T-helper 1 cell treated with Interleukin-12 subunit alpha and Interleukin-12 subunit beta and Interleukin-4 antibody, amounts not matched to agents 30 μg/mL and 1 μg/mL, for 36 hours (primary cell): Measurements from ENCODE around the gene CUBN.

Experiments
- H3K27ac Mint-ChIP-seq: one replicate; pipeline ENCODE4 v1.8.0; 2021; ENCODE audit warnings: mild to moderate bottlenecking, mixed read lengths
- H3K27me3 Mint-ChIP-seq: one replicate; pipeline ENCODE4 v1.8.0; 2021; ENCODE audit warnings: low read depth, mixed read lengths
- H3K36me3 Mint-ChIP-seq: one replicate; pipeline ENCODE4 v1.8.0; 2021; ENCODE audit warnings: low read depth, mixed read lengths
- H3K4me1 Mint-ChIP-seq: one replicate; pipeline ENCODE4 v1.8.0; 2021; ENCODE audit warnings: low read depth, mixed read lengths
- H3K4me3 Mint-ChIP-seq: one replicate; pipeline ENCODE4 v1.8.0; 2021; ENCODE audit warnings: mild to moderate bottlenecking, moderate library complexity, mixed read lengths
- H3K9me3 Mint-ChIP-seq: one replicate; pipeline ENCODE4 v1.8.0; 2021; ENCODE audit warnings: mixed read lengths

The CUBN gene

DNA sequence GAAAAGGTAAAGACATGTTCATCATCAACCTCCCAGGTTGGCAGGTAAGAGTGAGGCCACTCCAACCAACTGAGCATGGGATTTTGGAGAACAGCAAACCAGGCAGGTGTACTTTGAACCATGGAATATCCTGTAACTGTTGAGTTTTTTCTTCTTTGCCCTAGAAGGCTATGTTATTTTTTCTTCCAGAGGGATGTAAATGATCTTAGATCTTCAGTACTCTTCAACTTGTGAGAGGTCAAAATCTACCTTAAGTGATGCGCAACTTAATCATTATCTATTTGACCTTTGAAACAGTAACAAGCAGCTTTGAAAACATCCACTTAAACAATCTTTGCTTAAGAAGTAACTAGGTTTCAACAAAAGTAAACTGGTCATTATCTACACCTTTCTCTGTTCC is at the start of gene CUBN:
TSS of gene CUBN (minus strand) at position 71 of the 400 bp plus-strand sequence. CDS start at position 25, 46 bp downstream.
- no peaks in the 10 kb centered on the region for H3K9me3 Mint-ChIP-seq
- H3K36me3 Mint-ChIP-seq, result no peaks in the 10 kb centered on the region
- H3K27me3 Mint-ChIP-seq, result peaks cover 24% of the 10 kb centered on the region
- H3K4me3 Mint-ChIP-seq, result no peak within 1 kb of the TSS
- peaks cover 6% of the 10 kb centered on the region for H3K4me1 Mint-ChIP-seq
- no peak within 1 kb of the TSS for H3K27ac Mint-ChIP-seq

GRCh38 chr10:17179002-17179401 is 49.4 kb upstream of the CUBN start:
- H3K4me3 Mint-ChIP-seq, result no peak overlapping the region
- peaks cover 6% of the 10 kb centered on the region for H3K4me1 Mint-ChIP-seq
- H3K9me3 Mint-ChIP-seq, result no peaks in the 10 kb centered on the region
- H3K27me3 Mint-ChIP-seq, result no peaks in the 10 kb centered on the region
- H3K36me3 Mint-ChIP-seq, result peaks cover 1% of the 10 kb centered on the region
- no peak overlapping the region for H3K27ac Mint-ChIP-seq

DNA sequence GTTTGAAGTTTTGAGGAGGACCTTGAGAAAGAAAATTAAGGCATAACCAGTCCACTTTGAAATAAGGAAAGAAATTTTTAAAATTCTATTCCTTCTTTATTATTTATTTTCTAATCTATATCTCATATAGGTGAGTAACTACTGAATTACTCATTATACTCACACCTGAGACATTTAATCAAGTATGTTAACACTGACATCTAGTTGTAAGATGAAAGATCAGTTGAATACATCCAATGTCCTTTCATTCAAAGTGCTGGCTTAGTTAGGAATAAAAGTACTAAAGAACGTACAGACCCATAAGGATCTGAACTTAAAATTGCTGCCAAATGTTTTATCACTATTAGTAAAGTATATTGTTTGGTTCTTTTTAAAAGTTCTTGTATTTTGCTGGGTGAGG is 48.4 kb upstream of the CUBN start:
- H3K4me3 Mint-ChIP-seq, result no peak overlapping the region
- no peaks in the 10 kb centered on the region for H3K9me3 Mint-ChIP-seq
- H3K36me3 Mint-ChIP-seq, result peaks cover 1% of the 10 kb centered on the region
- H3K27me3 Mint-ChIP-seq, result no peaks in the 10 kb centered on the region
- H3K4me1 Mint-ChIP-seq, result peaks cover 6% of the 10 kb centered on the region
- H3K27ac Mint-ChIP-seq, result no peak overlapping the region

- no peak overlapping the region for H3K27ac Mint-ChIP-seq
- H3K9me3 Mint-ChIP-seq, result no peaks in the 10 kb centered on the region
- H3K4me1 Mint-ChIP-seq, result peaks cover 6% of the 10 kb centered on the region
- H3K36me3 Mint-ChIP-seq, result peaks cover 1% of the 10 kb centered on the region
- no peaks in the 10 kb centered on the region for H3K27me3 Mint-ChIP-seq
- no peak overlapping the region for H3K4me3 Mint-ChIP-seq
These were observed 47.4 kb upstream of the CUBN start for GRCh38 chr10:17177014-17177413.

DNA sequence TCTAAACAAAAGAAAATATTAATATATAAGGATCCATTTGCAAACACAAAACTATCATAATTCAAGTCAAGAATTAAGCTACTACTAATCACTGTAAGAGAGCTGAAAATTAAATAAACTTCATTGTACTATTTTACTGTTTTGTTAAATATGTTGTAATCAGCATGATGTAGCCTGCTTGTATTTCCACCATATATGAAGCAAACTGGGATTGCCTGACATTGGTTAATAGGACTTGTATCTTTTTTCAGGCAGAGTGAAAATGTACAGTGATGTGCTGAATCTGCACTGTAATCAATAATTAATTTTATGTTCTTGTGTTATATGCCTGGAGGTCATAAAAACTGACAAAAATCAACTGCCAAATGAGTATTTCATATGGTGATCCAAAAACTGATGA is 46.5 kb upstream of the CUBN start:
- H3K4me1 Mint-ChIP-seq, result peaks cover 6% of the 10 kb centered on the region
- H3K36me3 Mint-ChIP-seq, result peaks cover 3% of the 10 kb centered on the region
- H3K9me3 Mint-ChIP-seq, result no peaks in the 10 kb centered on the region
- no peak overlapping the region for H3K27ac Mint-ChIP-seq
- H3K4me3 Mint-ChIP-seq, result no peak overlapping the region
- H3K27me3 Mint-ChIP-seq, result no peaks in the 10 kb centered on the region

- Mint-ChIP-seq H3K27ac (no peak overlapping the region), H3K4me1 (peaks cover 6% of the 10 kb centered on the region), H3K27me3 (no peaks in the 10 kb centered on the region), H3K4me3 (no peak overlapping the region), H3K9me3 (no peaks in the 10 kb centered on the region), H3K36me3 (peaks cover 3% of the 10 kb centered on the region)
These were observed 45.9 kb upstream of the CUBN start for GRCh38 chr10:17175551-17175950.

GRCh38 chr10:17174626-17175025 is 45.0 kb upstream of the CUBN start:
- Mint-ChIP-seq H3K36me3 (peaks cover 3% of the 10 kb centered on the region), H3K27me3 (no peaks in the 10 kb centered on the region), H3K4me3 (no peak overlapping the region), H3K9me3 (no peaks in the 10 kb centered on the region), H3K4me1 (peaks cover 6% of the 10 kb centered on the region), H3K27ac (no peak overlapping the region)

DNA sequence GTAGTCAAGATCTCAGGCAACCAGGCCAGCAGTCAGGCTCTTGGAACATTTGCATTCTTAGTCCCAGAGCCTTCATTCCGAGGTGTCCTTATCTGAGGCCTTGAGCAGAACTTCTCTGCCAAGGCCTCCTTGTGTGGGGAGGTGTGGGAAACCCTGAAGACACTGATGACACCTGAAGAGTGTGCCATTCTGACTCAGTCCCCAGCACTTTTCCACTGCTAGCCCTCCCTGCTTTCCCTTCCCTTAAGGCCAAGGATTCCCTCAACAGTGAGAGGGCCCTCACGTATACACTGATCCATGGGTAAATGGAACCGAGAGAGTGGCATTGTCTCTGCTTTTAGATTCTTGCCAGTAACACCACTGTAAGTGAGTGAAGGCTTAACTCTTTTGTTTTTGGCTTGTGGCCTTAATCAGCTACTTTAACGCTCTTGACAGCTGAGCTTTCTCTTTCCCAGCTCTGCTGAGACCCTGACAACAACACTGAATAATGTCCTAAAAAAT is 41.6 kb upstream of the CUBN start:
- no peak overlapping the region for H3K27ac Mint-ChIP-seq
- H3K4me1 Mint-ChIP-seq, result peaks cover 5% of the 10 kb centered on the region
- no peak overlapping the region for H3K4me3 Mint-ChIP-seq

DNA sequence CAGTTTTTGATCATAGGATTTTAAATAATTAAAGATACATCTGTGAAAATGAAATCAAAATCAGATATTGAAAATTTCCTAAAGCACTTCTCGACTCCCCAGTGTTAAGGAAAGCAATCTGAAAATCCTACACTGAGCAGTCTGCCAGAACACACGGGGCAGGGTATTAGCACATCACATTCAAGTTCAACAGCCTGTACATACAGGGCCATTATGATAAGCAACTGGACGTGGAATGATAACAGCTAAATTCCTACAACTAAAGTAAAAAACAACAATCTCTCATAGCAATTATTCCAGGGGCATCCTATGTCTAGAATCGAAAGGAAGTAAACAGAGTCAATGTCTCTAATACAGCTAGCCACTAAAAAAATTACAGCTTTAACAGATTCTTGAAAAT is 40.2 kb upstream of the CUBN start:
- Mint-ChIP-seq H3K27ac (no peak overlapping the region), H3K36me3 (peaks cover 2% of the 10 kb centered on the region), H3K27me3 (no peaks in the 10 kb centered on the region), H3K4me3 (no peak overlapping the region), H3K4me1 (no peaks in the 10 kb centered on the region), H3K9me3 (peaks cover under 1% of the 10 kb centered on the region)

More for the DNA sequence above, 41.6 kb upstream of the CUBN start:
- peaks cover 2% of the 10 kb centered on the region for H3K36me3 Mint-ChIP-seq
- no peaks in the 10 kb centered on the region for H3K27me3 Mint-ChIP-seq
- no peaks in the 10 kb centered on the region for H3K9me3 Mint-ChIP-seq

DNA sequence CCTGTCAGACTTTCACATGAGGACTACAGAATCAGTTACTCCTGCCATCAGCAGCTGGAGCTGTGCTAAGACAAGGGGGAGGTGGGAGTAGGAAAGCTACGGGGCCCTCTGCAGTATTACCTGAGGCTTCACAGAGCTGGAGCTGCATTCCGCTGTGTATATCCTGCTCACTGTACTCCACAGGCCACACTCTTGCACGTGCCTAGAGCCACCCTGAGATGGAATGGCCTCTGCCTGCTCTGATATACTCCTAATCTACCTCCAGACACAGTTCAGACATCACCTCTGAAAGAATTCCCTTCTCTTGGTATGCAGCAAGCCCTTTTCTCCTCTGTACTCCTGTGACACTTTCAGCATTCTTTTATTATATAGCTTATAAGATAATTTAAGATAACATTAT is 37.1 kb upstream of the CUBN start:
- no peak overlapping the region for H3K4me3 Mint-ChIP-seq

GRCh38 chr10:17162828-17163227 is 33.2 kb upstream of the CUBN start:
- Mint-ChIP-seq H3K27ac (no peak overlapping the region), H3K27me3 (no peaks in the 10 kb centered on the region), H3K4me3 (no peak overlapping the region), H3K36me3 (peaks cover 3% of the 10 kb centered on the region), H3K9me3 (peaks cover 5% of the 10 kb centered on the region), H3K4me1 (no peaks in the 10 kb centered on the region)

More for the DNA sequence above, 37.1 kb upstream of the CUBN start:
- peaks cover 5% of the 10 kb centered on the region for H3K9me3 Mint-ChIP-seq
- peaks cover 5% of the 10 kb centered on the region for H3K36me3 Mint-ChIP-seq
- no peak overlapping the region for H3K27ac Mint-ChIP-seq
- H3K4me1 Mint-ChIP-seq, result no peaks in the 10 kb centered on the region
- H3K27me3 Mint-ChIP-seq, result no peaks in the 10 kb centered on the region

GRCh38 chr10:17161775-17162174 is 32.2 kb upstream of the CUBN start:
- Mint-ChIP-seq H3K36me3 (peaks cover 3% of the 10 kb centered on the region), H3K9me3 (peaks cover 5% of the 10 kb centered on the region), H3K27ac (no peak overlapping the region), H3K27me3 (no peaks in the 10 kb centered on the region), H3K4me1 (no peaks in the 10 kb centered on the region), H3K4me3 (no peak overlapping the region)

DNA sequence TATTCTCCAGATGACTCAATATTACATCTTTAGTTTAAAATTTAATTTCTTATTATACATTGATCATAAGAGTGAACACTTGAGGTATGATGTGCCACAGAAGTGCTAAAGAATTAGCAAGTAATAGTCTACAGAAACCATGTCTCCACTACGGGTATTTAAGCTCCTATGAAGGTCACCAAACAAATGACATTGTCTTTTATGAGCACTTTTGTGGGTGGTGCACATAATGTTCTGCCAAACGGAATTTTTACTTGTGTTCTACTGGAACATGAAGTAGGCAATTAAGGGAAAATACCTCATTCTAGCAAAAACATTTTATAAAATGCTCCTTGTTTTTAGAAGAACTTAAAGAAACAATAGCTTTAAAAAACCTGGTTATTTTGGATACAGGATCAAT is 27.4 kb upstream of the CUBN start:
- no peaks in the 10 kb centered on the region for H3K27me3 Mint-ChIP-seq
- H3K4me3 Mint-ChIP-seq, result no peak overlapping the region
- no peaks in the 10 kb centered on the region for H3K4me1 Mint-ChIP-seq
- no peaks in the 10 kb centered on the region for H3K36me3 Mint-ChIP-seq
- H3K27ac Mint-ChIP-seq, result no peak overlapping the region
- no peaks in the 10 kb centered on the region for H3K9me3 Mint-ChIP-seq

DNA sequence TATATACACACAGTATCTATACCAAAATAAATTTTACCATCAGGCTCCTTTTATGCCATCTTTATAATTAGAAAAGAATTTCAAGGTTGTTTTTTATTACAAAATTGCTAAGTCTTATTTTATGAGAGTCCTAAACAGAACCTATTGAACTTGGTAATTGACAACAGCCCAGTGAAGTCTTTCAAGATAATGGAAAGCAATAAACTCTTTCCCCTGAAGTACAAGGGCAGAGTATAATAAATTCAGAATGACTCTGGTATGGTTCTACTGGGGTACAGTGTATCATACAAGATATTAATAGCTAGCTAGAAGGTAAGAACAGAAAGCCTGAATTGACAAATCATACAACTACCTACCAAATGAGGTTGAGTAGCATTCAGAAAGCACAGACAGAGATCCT is 26.2 kb upstream of the CUBN start:
- Mint-ChIP-seq H3K36me3 (no peaks in the 10 kb centered on the region), H3K27ac (no peak overlapping the region), H3K9me3 (no peaks in the 10 kb centered on the region), H3K27me3 (no peaks in the 10 kb centered on the region), H3K4me3 (no peak overlapping the region), H3K4me1 (no peaks in the 10 kb centered on the region)

GRCh38 chr10:17154116-17154515 is 24.5 kb upstream of the CUBN start:
- Mint-ChIP-seq H3K9me3 (no peaks in the 10 kb centered on the region), H3K27ac (no peak overlapping the region), H3K36me3 (no peaks in the 10 kb centered on the region), H3K4me1 (no peaks in the 10 kb centered on the region), H3K27me3 (no peaks in the 10 kb centered on the region), H3K4me3 (no peak overlapping the region)

GRCh38 chr10:17153321-17153720 is 23.7 kb upstream of the CUBN start:
- H3K4me3 Mint-ChIP-seq, result no peak overlapping the region
- no peaks in the 10 kb centered on the region for H3K36me3 Mint-ChIP-seq
- H3K27me3 Mint-ChIP-seq, result no peaks in the 10 kb centered on the region
- H3K9me3 Mint-ChIP-seq, result no peaks in the 10 kb centered on the region
- no peak overlapping the region for H3K27ac Mint-ChIP-seq
- H3K4me1 Mint-ChIP-seq, result no peaks in the 10 kb centered on the region
